Measurements from ENCODE around the gene SEPTIN7. TPM values are rescaled to one million over a fixed set of nuclear protein-coding genes. Genes with fewer than 3 reads are reported as not detected.

SEPTIN7 gene
- total RNA-seq, 1 donor: 178 TPM

GRCh38 chr7:35771776-35772175 lies 29.1 kb upstream of the SEPTIN7 start:
- Histone ChIP-seq H3K36me3 (ENCODE audit: insufficient read depth, low read length) (no peaks in the 10 kb centered on the region), H3K4me2 (ENCODE audit: insufficient read depth, low read length) (no peak overlapping the region), H4K20me1 (ENCODE audit: insufficient read depth, low read length) (no peaks in the 10 kb centered on the region), H2AFZ (ENCODE audit: low read length) (no peak overlapping the region), H3K27ac (ENCODE audit: low read depth, low read length) (no peak overlapping the region), H3K4me3 (ENCODE audit: insufficient read depth, low read length) (no peak overlapping the region), H3K79me2 (ENCODE audit: insufficient read depth, low read length) (no peaks in the 10 kb centered on the region), H3K9me3 (ENCODE audit: low read depth, low read length) (no peaks in the 10 kb centered on the region), H3K4me1 (ENCODE audit: insufficient read depth, low read length) (no peaks in the 10 kb centered on the region), H3K27me3 (ENCODE audit: insufficient read depth, low read length) (no peaks in the 10 kb centered on the region)
- no peak for DNase-seq (ENCODE audit: insufficient read length, low spot score, missing footprints)
- TF ChIP-seq, protein P1, sequence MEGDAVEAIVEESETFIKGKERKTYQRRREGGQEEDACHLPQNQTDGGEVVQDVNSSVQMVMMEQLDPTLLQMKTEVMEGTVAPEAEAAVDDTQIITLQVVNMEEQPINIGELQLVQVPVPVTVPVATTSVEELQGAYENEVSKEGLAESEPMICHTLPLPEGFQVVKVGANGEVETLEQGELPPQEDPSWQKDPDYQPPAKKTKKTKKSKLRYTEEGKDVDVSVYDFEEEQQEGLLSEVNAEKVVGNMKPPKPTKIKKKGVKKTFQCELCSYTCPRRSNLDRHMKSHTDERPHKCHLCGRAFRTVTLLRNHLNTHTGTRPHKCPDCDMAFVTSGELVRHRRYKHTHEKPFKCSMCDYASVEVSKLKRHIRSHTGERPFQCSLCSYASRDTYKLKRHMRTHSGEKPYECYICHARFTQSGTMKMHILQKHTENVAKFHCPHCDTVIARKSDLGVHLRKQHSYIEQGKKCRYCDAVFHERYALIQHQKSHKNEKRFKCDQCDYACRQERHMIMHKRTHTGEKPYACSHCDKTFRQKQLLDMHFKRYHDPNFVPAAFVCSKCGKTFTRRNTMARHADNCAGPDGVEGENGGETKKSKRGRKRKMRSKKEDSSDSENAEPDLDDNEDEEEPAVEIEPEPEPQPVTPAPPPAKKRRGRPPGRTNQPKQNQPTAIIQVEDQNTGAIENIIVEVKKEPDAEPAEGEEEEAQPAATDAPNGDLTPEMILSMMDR (IDR thresholded peaks at IDR 0.05; ENCODE audit: extremely low read depth, low read depth, low read length): no peak

GRCh38 chr7:35773994-35774393 lies 26.9 kb upstream of the SEPTIN7 start:
- H3K36me3 ChIP-seq (ENCODE audit: insufficient read depth, low read length): no peaks in the 10 kb centered on the region
- no peak overlapping the region for H2AFZ ChIP-seq (ENCODE audit: low read length)
- no peaks in the 10 kb centered on the region for H4K20me1 ChIP-seq (ENCODE audit: insufficient read depth, low read length)
- no peaks in the 10 kb centered on the region for H3K27me3 ChIP-seq (ENCODE audit: insufficient read depth, low read length)
- no peaks in the 10 kb centered on the region for H3K4me1 ChIP-seq (ENCODE audit: insufficient read depth, low read length)
- no peaks in the 10 kb centered on the region for H3K79me2 ChIP-seq (ENCODE audit: insufficient read depth, low read length)
- no peak overlapping the region for H3K27ac ChIP-seq (ENCODE audit: low read depth, low read length)
- no peaks in the 10 kb centered on the region for H3K9me3 ChIP-seq (ENCODE audit: low read depth, low read length)
- H3K4me3 ChIP-seq (ENCODE audit: insufficient read depth, low read length): no peak overlapping the region
- no peak overlapping the region for H3K4me2 ChIP-seq (ENCODE audit: insufficient read depth, low read length)
- DNase-seq (ENCODE audit: insufficient read length, low spot score, missing footprints): no peak
- TF ChIP-seq, protein P1 (IDR thresholded peaks at IDR 0.05; ENCODE audit: extremely low read depth, low read depth, low read length): no peak

DNA sequence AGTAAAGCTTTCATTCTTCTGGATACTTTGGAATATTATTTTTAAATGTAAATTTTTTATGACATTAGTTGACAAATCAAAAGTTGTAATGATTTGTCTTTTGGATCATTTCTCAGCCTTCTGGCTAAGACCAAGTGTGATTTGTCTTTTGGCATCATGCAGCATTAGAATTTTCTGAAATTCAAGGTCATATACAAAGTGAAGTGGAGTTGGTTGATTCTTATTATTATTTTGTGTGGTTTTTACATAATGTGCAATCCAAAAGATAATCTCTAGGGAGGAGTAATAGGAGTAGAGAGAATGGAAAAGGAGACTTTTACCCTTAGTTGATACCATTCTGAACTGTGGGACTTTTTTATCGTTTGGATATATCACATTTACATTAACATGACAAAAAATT lies 24.2 kb upstream of the SEPTIN7 start:
- TF ChIP-seq, protein P1 (IDR thresholded peaks at IDR 0.05; ENCODE audit: extremely low read depth, low read depth, low read length): no peak
- Histone ChIP-seq H3K9me3 (ENCODE audit: low read depth, low read length) (no peaks in the 10 kb centered on the region), H3K4me1 (ENCODE audit: insufficient read depth, low read length) (no peaks in the 10 kb centered on the region), H3K79me2 (ENCODE audit: insufficient read depth, low read length) (no peaks in the 10 kb centered on the region), H3K27ac (ENCODE audit: low read depth, low read length) (no peak overlapping the region), H2AFZ (ENCODE audit: low read length) (no peak overlapping the region), H4K20me1 (ENCODE audit: insufficient read depth, low read length) (no peaks in the 10 kb centered on the region), H3K27me3 (ENCODE audit: insufficient read depth, low read length) (no peaks in the 10 kb centered on the region), H3K36me3 (ENCODE audit: insufficient read depth, low read length) (no peaks in the 10 kb centered on the region), H3K4me3 (ENCODE audit: insufficient read depth, low read length) (no peak overlapping the region), H3K4me2 (ENCODE audit: insufficient read depth, low read length) (no peak overlapping the region)
- DNase-seq (ENCODE audit: insufficient read length, low spot score, missing footprints): no peak

DNA sequence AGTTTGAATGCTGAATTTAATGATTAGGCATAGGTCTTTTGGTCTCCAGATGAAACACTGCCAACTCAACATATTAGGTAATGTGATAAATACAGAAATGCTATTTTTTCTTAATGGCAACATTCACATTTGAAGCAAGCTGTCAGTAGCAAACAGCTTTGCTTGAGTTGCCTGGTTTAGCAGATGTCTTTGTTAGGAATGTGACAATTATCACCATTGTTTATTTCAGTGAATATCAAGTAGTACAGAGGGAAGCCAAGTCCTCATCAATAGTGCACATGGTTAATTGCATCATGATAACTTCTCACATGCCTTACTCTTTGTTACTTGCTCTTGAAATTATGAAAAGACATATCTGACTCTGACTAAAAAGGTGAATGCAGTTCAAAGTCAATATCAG lies 23.7 kb upstream of the SEPTIN7 start:
- H2AFZ ChIP-seq (ENCODE audit: low read length): no peak overlapping the region
- TF ChIP-seq, protein P1 (IDR thresholded peaks at IDR 0.05; ENCODE audit: extremely low read depth, low read depth, low read length): no peak
- H3K4me2 ChIP-seq (ENCODE audit: insufficient read depth, low read length): no peak overlapping the region
- H4K20me1 ChIP-seq (ENCODE audit: insufficient read depth, low read length): no peaks in the 10 kb centered on the region
- no peaks in the 10 kb centered on the region for H3K4me1 ChIP-seq (ENCODE audit: insufficient read depth, low read length)
- no peaks in the 10 kb centered on the region for H3K9me3 ChIP-seq (ENCODE audit: low read depth, low read length)
- no peak overlapping the region for H3K4me3 ChIP-seq (ENCODE audit: insufficient read depth, low read length)
- H3K27ac ChIP-seq (ENCODE audit: low read depth, low read length): no peak overlapping the region
- no peaks in the 10 kb centered on the region for H3K27me3 ChIP-seq (ENCODE audit: insufficient read depth, low read length)
- no peak for DNase-seq (ENCODE audit: insufficient read length, low spot score, missing footprints)
- no peaks in the 10 kb centered on the region for H3K79me2 ChIP-seq (ENCODE audit: insufficient read depth, low read length)
- no peaks in the 10 kb centered on the region for H3K36me3 ChIP-seq (ENCODE audit: insufficient read depth, low read length)

All from osteoblast (primary cell).